ENCODE measurements around the gene GPI.

DNA sequence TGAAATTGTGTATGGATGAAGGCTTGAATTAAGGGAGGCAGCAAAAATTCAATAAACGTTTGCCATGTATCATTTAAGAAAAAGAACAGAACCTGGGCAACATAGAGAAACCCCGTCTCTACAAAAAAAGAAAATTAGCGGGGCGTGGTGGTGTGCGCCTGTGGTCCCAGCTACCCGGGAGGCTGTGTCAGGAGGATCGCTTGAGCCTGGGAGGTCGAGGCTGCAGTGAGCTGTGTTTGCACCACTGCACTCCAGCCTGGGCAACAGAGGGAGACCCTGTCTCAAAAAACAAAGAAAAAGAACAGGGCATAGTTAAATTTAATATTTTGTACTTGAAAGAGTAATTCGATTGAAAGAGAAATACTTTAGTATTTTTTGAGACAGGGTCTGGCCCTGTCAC is 64.6 kb downstream of the GPI start:
- TF ChIP-seq CTCF (IDR thresholded peaks at IDR 0.05) (no peak), POLR2AphosphoS5 (IDR thresholded peaks at IDR 0.05) (no peak), POLR2A (IDR thresholded peaks at IDR 0.05) (no peak)

Data from sigmoid colon (tissue), 4 donors.